HepG2 (cell line): ENCODE results near the gene SKIC2. TPM values are rescaled to one million over a fixed set of nuclear protein-coding genes. Genes with fewer than 3 reads are reported as not detected.

Experiments used
- BCL6 ChIP-seq: IDR thresholded peaks from 2 replicates; pipeline ENCODE4 v1.6.1; 2016; ENCODE audit warnings: missing genetic modification reagents, missing compliant biosample characterization
- IRX3 ChIP-seq: sonication (generic); formaldehyde crosslinking; IDR thresholded peaks from 2 replicates; pipeline ENCODE4 v1.8.1; 2023; ENCODE audit warnings: mild to moderate bottlenecking, low read depth, missing genetic modification reagents, borderline replicate concordance
- ISL2 ChIP-seq: sonication (generic); formaldehyde crosslinking; IDR thresholded peaks from 2 replicates; pipeline ENCODE4 v1.5.0; 2020; ENCODE audit warnings: missing genetic modification reagents
- PHF21A ChIP-seq: sonication (generic); formaldehyde crosslinking; IDR thresholded peaks from 2 replicates; pipeline ENCODE4 v1.5.0; 2020; ENCODE audit warnings: mild to moderate bottlenecking, missing genetic modification reagents
- RAD51 ChIP-seq: fragments of 450-650 bp; IDR thresholded peaks from 2 replicates; pipeline ENCODE4 v1.6.1; 2016; ENCODE audit warnings: borderline replicate concordance
- RFXAP ChIP-seq: sonication (generic); formaldehyde crosslinking; IDR thresholded peaks from 2 replicates; pipeline ENCODE4 v1.4.0; 2020; ENCODE audit warnings: missing genetic modification reagents, borderline replicate concordance
- TOE1 ChIP-seq: sonication (generic); formaldehyde crosslinking; IDR thresholded peaks from 2 replicates; pipeline ENCODE4 v1.4.0; 2020; ENCODE audit warnings: mild to moderate bottlenecking, missing genetic modification reagents
- U2AF1 ChIP-seq: fragments of 200-400 bp; formaldehyde crosslinking; optimal IDR thresholded peaks from 2 replicates; pipeline ENCODE3; 2017; ENCODE audit warnings: mild to moderate bottlenecking, low read depth, low read length
- ZNF431 ChIP-seq: sonication (generic); formaldehyde crosslinking; IDR thresholded peaks from 2 replicates; pipeline ENCODE4 v1.9.0; 2022; ENCODE audit warnings: missing genetic modification reagents, low read depth, mild to moderate bottlenecking, borderline replicate concordance
- ZNF543 ChIP-seq: sonication (generic); formaldehyde crosslinking; IDR thresholded peaks from 2 replicates; pipeline ENCODE4 v1.4.0; 2020; ENCODE audit warnings: mild to moderate bottlenecking, missing genetic modification reagents
- ZNF564 ChIP-seq: sonication (generic); formaldehyde crosslinking; IDR thresholded peaks from 2 replicates; pipeline ENCODE4 v1.8.1; 2023; ENCODE audit warnings: mild to moderate bottlenecking, missing genetic modification reagents
- ZNF589 ChIP-seq: sonication (generic); formaldehyde crosslinking; conservative IDR thresholded peaks from 2 replicates; pipeline ENCODE4 v1.8.0; 2022; ENCODE audit warnings: mild to moderate bottlenecking, moderate library complexity, missing genetic modification reagents
- polyA plus RNA-seq, 8 experiments: library from polyadenylated mRNA; depleted of rRNA in 3 of 8; stranded (reverse) in 7 of 8; unstranded in 1 of 8; fragments of >200 nt; fragmentation: Illumina TruSeq in 4 of 8; extraction: Trizol in 4 of 8; gene quantifications; 2 replicates each; pipeline versions ENCODE4 v1.2.1 to v1.2.3, GENCODE V29; 2011 to 2016; ENCODE audit warnings: low read depth in 4 of 8, missing spikeins in 1 of 8, mixed read lengths in 1 of 8; ENCODE audit not compliant: insufficient read depth in 1 of 8
- total RNA-seq, 5 experiments: library from RNA; depleted of rRNA; stranded (reverse); fragments of >200 nt; fragmentation: Illumina TruSeq; extraction: Trizol; gene quantifications; 2 replicates each; pipeline ENCODE4 v1.2.3, GENCODE V29; 2016; ENCODE audit warnings: low read depth in 1 of 5
- TF ChIP-seq, protein P1 (sequence below): sonication (generic); formaldehyde crosslinking; IDR thresholded peaks from 2 replicates; pipeline ENCODE4 v1.4.0; 2020; ENCODE audit warnings: low read depth, mild to moderate bottlenecking, missing genetic modification reagents
- TF ChIP-seq, protein P2 (sequence below): IDR thresholded peaks from 2 replicates; pipeline ENCODE4 v1.4.0; 2020; ENCODE audit warnings: mild to moderate bottlenecking, missing genetic modification reagents
- TF ChIP-seq, protein P3 (sequence below): sonication (generic); formaldehyde crosslinking; IDR thresholded peaks from 2 replicates; pipeline ENCODE4 v1.5.0; 2020; ENCODE audit warnings: mild to moderate bottlenecking, missing genetic modification reagents
- TF ChIP-seq, protein P4 (sequence below): sonication (generic); formaldehyde crosslinking; IDR thresholded peaks from 2 replicates; pipeline ENCODE4 v1.4.0; 2020; ENCODE audit warnings: missing genetic modification reagents, borderline replicate concordance
- TF ChIP-seq, protein P5 (sequence below): sonication (generic); formaldehyde crosslinking; IDR thresholded peaks from 2 replicates; pipeline ENCODE4 v1.4.0; 2020; ENCODE audit warnings: missing genetic modification reagents, borderline replicate concordance

The SKIC2 gene
- total and polyA plus RNA-seq, 2 of the 13 experiments (the other 11 are each of a cell fraction or from before 2014, with no cell fraction given), result 67.1 to 68.4 TPM

- TF ChIP-seq ZNF543 (CRISPR knock-in tag), result peak; percentile 18; the same call in 1 of the 2 replicates
- TF ChIP-seq ZNF431 (CRISPR knock-in tag), result no peak
- no peak for TF ChIP-seq IRX3 (CRISPR knock-in tag)
- no peak for TF ChIP-seq RAD51
- TF ChIP-seq BCL6, result no peak; the same call in 1 of the 2 replicates
- TF ChIP-seq ZNF589, result 0 out of 2 replicates have a peak, but pooled peaks have one; percentile 21
- no peak for TF ChIP-seq ZNF564 (CRISPR knock-in tag)
- TF ChIP-seq, protein P1, sequence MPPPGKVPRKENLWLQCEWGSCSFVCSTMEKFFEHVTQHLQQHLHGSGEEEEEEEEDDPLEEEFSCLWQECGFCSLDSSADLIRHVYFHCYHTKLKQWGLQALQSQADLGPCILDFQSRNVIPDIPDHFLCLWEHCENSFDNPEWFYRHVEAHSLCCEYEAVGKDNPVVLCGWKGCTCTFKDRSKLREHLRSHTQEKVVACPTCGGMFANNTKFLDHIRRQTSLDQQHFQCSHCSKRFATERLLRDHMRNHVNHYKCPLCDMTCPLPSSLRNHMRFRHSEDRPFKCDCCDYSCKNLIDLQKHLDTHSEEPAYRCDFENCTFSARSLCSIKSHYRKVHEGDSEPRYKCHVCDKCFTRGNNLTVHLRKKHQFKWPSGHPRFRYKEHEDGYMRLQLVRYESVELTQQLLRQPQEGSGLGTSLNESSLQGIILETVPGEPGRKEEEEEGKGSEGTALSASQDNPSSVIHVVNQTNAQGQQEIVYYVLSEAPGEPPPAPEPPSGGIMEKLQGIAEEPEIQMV (CRISPR knock-in tag), result no peak
- TF ChIP-seq, protein P2, sequence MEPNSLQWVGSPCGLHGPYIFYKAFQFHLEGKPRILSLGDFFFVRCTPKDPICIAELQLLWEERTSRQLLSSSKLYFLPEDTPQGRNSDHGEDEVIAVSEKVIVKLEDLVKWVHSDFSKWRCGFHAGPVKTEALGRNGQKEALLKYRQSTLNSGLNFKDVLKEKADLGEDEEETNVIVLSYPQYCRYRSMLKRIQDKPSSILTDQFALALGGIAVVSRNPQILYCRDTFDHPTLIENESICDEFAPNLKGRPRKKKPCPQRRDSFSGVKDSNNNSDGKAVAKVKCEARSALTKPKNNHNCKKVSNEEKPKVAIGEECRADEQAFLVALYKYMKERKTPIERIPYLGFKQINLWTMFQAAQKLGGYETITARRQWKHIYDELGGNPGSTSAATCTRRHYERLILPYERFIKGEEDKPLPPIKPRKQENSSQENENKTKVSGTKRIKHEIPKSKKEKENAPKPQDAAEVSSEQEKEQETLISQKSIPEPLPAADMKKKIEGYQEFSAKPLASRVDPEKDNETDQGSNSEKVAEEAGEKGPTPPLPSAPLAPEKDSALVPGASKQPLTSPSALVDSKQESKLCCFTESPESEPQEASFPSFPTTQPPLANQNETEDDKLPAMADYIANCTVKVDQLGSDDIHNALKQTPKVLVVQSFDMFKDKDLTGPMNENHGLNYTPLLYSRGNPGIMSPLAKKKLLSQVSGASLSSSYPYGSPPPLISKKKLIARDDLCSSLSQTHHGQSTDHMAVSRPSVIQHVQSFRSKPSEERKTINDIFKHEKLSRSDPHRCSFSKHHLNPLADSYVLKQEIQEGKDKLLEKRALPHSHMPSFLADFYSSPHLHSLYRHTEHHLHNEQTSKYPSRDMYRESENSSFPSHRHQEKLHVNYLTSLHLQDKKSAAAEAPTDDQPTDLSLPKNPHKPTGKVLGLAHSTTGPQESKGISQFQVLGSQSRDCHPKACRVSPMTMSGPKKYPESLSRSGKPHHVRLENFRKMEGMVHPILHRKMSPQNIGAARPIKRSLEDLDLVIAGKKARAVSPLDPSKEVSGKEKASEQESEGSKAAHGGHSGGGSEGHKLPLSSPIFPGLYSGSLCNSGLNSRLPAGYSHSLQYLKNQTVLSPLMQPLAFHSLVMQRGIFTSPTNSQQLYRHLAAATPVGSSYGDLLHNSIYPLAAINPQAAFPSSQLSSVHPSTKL (CRISPR knock-in tag), result no peak
- TF ChIP-seq, protein P3, sequence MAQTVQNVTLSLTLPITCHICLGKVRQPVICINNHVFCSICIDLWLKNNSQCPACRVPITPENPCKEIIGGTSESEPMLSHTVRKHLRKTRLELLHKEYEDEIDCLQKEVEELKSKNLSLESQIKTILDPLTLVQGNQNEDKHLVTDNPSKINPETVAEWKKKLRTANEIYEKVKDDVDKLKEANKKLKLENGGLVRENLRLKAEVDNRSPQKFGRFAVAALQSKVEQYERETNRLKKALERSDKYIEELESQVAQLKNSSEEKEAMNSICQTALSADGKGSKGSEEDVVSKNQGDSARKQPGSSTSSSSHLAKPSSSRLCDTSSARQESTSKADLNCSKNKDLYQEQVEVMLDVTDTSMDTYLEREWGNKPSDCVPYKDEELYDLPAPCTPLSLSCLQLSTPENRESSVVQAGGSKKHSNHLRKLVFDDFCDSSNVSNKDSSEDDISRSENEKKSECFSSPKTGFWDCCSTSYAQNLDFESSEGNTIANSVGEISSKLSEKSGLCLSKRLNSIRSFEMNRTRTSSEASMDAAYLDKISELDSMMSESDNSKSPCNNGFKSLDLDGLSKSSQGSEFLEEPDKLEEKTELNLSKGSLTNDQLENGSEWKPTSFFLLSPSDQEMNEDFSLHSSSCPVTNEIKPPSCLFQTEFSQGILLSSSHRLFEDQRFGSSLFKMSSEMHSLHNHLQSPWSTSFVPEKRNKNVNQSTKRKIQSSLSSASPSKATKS (CRISPR knock-in tag), result no peak
- TF ChIP-seq, protein P4, sequence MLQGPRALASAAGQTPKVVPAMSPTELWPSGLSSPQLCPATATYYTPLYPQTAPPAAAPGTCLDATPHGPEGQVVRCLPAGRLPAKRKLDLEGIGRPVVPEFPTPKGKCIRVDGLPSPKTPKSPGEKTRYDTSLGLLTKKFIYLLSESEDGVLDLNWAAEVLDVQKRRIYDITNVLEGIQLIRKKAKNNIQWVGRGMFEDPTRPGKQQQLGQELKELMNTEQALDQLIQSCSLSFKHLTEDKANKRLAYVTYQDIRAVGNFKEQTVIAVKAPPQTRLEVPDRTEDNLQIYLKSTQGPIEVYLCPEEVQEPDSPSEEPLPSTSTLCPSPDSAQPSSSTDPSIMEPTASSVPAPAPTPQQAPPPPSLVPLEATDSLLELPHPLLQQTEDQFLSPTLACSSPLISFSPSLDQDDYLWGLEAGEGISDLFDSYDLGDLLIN, result no peak; the same call in 1 of the 2 replicates
- no peak for TF ChIP-seq U2AF1
- no peak for TF ChIP-seq TOE1 (CRISPR knock-in tag)
- TF ChIP-seq RFXAP (CRISPR knock-in tag), result no peak
- no peak for TF ChIP-seq PHF21A
- TF ChIP-seq ISL2, result peak; percentile 1; the same call in 1 of the 2 replicates
- TF ChIP-seq, protein P5, sequence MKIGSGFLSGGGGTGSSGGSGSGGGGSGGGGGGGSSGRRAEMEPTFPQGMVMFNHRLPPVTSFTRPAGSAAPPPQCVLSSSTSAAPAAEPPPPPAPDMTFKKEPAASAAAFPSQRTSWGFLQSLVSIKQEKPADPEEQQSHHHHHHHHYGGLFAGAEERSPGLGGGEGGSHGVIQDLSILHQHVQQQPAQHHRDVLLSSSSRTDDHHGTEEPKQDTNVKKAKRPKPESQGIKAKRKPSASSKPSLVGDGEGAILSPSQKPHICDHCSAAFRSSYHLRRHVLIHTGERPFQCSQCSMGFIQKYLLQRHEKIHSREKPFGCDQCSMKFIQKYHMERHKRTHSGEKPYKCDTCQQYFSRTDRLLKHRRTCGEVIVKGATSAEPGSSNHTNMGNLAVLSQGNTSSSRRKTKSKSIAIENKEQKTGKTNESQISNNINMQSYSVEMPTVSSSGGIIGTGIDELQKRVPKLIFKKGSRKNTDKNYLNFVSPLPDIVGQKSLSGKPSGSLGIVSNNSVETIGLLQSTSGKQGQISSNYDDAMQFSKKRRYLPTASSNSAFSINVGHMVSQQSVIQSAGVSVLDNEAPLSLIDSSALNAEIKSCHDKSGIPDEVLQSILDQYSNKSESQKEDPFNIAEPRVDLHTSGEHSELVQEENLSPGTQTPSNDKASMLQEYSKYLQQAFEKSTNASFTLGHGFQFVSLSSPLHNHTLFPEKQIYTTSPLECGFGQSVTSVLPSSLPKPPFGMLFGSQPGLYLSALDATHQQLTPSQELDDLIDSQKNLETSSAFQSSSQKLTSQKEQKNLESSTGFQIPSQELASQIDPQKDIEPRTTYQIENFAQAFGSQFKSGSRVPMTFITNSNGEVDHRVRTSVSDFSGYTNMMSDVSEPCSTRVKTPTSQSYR (CRISPR knock-in tag), result no peak
Measured at GRCh38 chr6:31972709-31973350, 13.9 kb downstream of the SKIC2 start (continued).
